ENCODE data around the gene PPM1J.

- TF ChIP-seq POLR2A (IDR thresholded peaks at IDR 0.05), result no peak
- TF ChIP-seq, protein P1, sequence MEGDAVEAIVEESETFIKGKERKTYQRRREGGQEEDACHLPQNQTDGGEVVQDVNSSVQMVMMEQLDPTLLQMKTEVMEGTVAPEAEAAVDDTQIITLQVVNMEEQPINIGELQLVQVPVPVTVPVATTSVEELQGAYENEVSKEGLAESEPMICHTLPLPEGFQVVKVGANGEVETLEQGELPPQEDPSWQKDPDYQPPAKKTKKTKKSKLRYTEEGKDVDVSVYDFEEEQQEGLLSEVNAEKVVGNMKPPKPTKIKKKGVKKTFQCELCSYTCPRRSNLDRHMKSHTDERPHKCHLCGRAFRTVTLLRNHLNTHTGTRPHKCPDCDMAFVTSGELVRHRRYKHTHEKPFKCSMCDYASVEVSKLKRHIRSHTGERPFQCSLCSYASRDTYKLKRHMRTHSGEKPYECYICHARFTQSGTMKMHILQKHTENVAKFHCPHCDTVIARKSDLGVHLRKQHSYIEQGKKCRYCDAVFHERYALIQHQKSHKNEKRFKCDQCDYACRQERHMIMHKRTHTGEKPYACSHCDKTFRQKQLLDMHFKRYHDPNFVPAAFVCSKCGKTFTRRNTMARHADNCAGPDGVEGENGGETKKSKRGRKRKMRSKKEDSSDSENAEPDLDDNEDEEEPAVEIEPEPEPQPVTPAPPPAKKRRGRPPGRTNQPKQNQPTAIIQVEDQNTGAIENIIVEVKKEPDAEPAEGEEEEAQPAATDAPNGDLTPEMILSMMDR (IDR thresholded peaks at IDR 0.05), result no peak
Observed at GRCh38 chr1:112762541-112763500, 47.7 kb upstream of the PPM1J start.
